ENCODE data around the gene CC2D2B.

- TF ChIP-seq EZH2 (IDR thresholded peaks at IDR 0.05; ENCODE audit: borderline replicate concordance, low read depth, low read length, poor library complexity, severe bottlenecking) (no peak), CTCF (conservative IDR thresholded peaks at IDR 0.05; ENCODE audit: low read depth, low read length) (0 out of 2 replicates have a peak, but pooled peaks have one; percentile 19)
These were observed 117.8 kb downstream of the CC2D2B start for GRCh38 chr10:96025566-96025965.
